HG03097 (cell line): ENCODE results near the gene OR1L1.

Experiments used
- ATAC-seq: cut with Tn5 transposase; IDR thresholded peaks from one replicate; pipeline ENCODE4 v1.9.1; 2021; ENCODE audit not compliant: unreplicated experiment, low FRiP score

The OR1L1 gene

GRCh38 chr9:122661416-122661815 lies at the start of gene OR1L1:
TSS of gene OR1L1 (plus strand) at chr9:122661716. CDS start at chr9:122661716, 0 bp downstream.
- ATAC-seq = no peak

DNA sequence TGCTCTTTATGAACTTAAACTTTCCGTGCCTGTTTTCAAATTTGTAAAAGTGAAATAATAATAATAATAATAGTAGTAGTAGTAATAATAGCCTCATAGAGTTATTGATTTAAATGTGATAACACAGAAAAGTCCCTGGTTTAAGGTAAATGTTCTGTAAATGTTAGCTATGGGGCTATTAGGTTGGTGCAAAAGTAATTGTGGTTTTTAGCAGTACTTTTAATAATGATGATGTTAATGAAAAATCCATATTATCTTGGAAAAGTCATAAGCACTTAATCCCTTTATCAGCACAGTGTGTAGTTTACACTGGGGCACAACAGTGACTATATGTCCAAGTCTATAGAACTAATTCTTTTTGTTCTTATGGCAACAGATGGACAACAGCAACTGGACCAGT lies 47.2 kb upstream of the OR1L1 start, which contains the start of gene OR1Q1:
TSS of gene OR1Q1 (plus strand) at position 377 of the 400 bp plus-strand sequence. CDS start at position 377, 0 bp downstream.
- no peak for ATAC-seq

DNA sequence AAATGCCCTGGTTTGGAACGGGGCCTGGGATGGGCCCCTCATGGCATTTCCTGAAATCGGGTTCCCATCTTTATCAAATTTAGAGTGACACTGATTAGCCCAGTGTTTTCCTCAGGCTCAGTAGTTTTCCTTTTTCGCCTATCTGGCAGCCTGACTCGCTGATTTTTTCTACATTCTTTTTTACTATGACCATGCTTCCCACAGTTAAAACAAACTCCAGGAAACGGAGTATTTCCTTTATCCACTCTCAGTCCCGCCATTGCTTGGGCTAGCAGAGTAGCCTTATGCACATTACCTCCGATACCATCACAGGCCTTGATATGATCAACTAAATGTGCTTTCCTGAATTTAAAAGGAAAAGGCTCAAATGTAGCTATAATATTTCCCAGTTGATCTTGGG lies 41.5 kb upstream of the OR1L1 start:
- ATAC-seq = no peak

DNA sequence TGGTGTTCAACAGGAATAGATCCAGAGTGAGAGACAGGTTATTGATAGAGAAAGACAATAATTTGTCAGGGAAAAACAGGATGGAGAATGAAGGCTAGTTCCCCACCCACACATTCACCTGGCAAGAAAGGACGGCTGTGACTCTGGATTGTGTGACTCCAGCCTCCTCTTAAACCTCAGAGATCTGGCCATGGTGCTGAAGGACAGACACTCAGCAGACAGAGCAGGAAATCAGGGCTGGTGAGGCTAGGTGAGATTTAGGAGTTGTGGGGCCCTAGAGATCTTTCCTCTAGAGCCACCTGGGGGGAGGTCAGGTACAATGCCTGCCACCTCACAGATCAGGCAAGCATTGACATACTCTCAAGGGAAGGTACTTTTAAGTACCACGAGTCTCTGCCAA lies 19.3 kb upstream of the OR1L1 start:
- ATAC-seq = no peak

- ATAC-seq = no peak
Measured at GRCh38 chr9:122656378-122656777, 5.1 kb upstream of the OR1L1 start.

GRCh38 chr9:122657527-122657926 lies 4.0 kb upstream of the OR1L1 start, which contains the start of gene OR1B1:
TSS of gene OR1B1 (minus strand) at chr9:122657627.
- ATAC-seq = no peak

GRCh38 chr9:122672481-122672880 lies 11.0 kb downstream of the OR1L1 start:
- ATAC-seq = no peak

- no peak for ATAC-seq
Measured at GRCh38 chr9:122684851-122685250, 23.3 kb downstream of the OR1L1 start.

GRCh38 chr9:122695696-122696095 lies 34.2 kb downstream of the OR1L1 start:
- ATAC-seq = no peak
